ENCODE data around the gene JAM3. TPM values are rescaled to one million over a fixed set of nuclear protein-coding genes. Genes with fewer than 3 reads are reported as not detected.

The JAM3 gene
- total and polyA plus RNA-seq, 10 of the 15 experiments (the other 5 are each of a cell fraction or from before 2014, with no cell fraction given) = 0.04 to 1.1 (median 0.32) TPM; not detected in 1

GRCh38 chr11:134144744-134145143, 75.9 kb downstream of the JAM3 start:
- intact Hi-C loops (cut with micrococcal nuclease; ENCODE audit: unreplicated experiment) (no loop called here), in situ Hi-C loops (cut with MboI) (loop anchor here (5.0 kb wide), 2 partner anchors 92 to 217 kb away; no protein-coding TSS in a partner anchor)
- WGBS (ENCODE audit: insufficient coverage, insufficient replicate concordance, low lambda C conversion rate, missing lambda C conversion rate) = 89% methylated on average over 5 of the region's 5 CpGs
- Histone ChIP-seq H3K4me3 (no peak overlapping the region), H3K4me1 (ENCODE audit: control insufficient read depth, insufficient read depth, low read length) (no peaks in the 10 kb centered on the region), H3K36me3 (ENCODE audit: control insufficient read depth in 2 of 2, insufficient read depth in 2 of 2, low read length in 1 of 2) (peaks cover 0 to 4% of the 10 kb centered on the region in 2 experiments; a peak in 2 of 4 replicates), H3K27me3 (replicated peaks in 1 of 2; ENCODE audit: control insufficient read depth in 2 of 2, insufficient read depth in 2 of 2, low read length in 1 of 2) (no peaks in the 10 kb centered on the region), H4K20me1 (ENCODE audit: control insufficient read depth, insufficient read depth) (no peaks in the 10 kb centered on the region), H2AFZ (ENCODE audit: control insufficient read depth, low read depth, low read length) (no peak overlapping the region), H3K9me3 (replicated peaks; ENCODE audit: control insufficient read depth, insufficient read depth, low read length) (no peaks in the 10 kb centered on the region), H3K4me2 (ENCODE audit: control insufficient read depth, insufficient read depth) (no peak overlapping the region), H3K27ac (ENCODE audit: control insufficient read depth, insufficient read depth) (no peak overlapping the region), H3K79me2 (ENCODE audit: control insufficient read depth, insufficient read depth, low read length) (no peaks in the 10 kb centered on the region), H3K9ac (ENCODE audit: control insufficient read depth, insufficient read depth, low read length) (no peak overlapping the region)
- no peak for DNase-seq (ENCODE audit: low read depth, low spot score)
- ChIA-PET SMC1A (ENCODE audit: uncharacterized antibody, unreplicated experiment) (no interaction called here), POLR2A (no interaction called here), CTCF (no interaction called here), RAD21 (ENCODE audit: unreplicated experiment) (no interaction called here)
- BruUV-seq (replicated peaks) = no TSS peak
- no peak for FAIRE-seq
- no peak for ATAC-seq
- TF ChIP-seq IRF3 (IDR thresholded peaks at IDR 0.05) (no peak), YY1 (IDR thresholded peaks at IDR 0.05; ENCODE audit: low read depth, low read length) (no peak), NFYB (IDR thresholded peaks at IDR 0.05; ENCODE audit: insufficient read depth, low read depth, low read length) (no peak), ZZZ3 (IDR thresholded peaks at IDR 0.05; ENCODE audit: control insufficient read depth, insufficient read length, low read depth) (no peak), BCL3 (IDR thresholded peaks at IDR 0.05; ENCODE audit: borderline replicate concordance, insufficient read depth, low read depth, low read length, poor library complexity, severe bottlenecking) (no peak), KAT2A (conservative IDR thresholded peaks at IDR 0.05; ENCODE audit: control insufficient read depth, low read depth, low read length) (no peak), ZSCAN29 (IDR thresholded peaks at IDR 0.05) (no peak), IKZF2 (IDR thresholded peaks at IDR 0.05) (no peak), RELA (IDR thresholded peaks at IDR 0.05; ENCODE audit: borderline replicate concordance, partially characterized antibody) (no peak), LARP7 (IDR thresholded peaks at IDR 0.05) (no peak), E4F1 (IDR thresholded peaks at IDR 0.05; ENCODE audit: borderline replicate concordance, partially characterized antibody) (no peak), NFYA (IDR thresholded peaks at IDR 0.05; ENCODE audit: borderline replicate concordance, low read depth, low read length) (no peak), BCL11A (IDR thresholded peaks at IDR 0.05; ENCODE audit: low read depth, low read length) (no peak)
- TF ChIP-seq, protein P1, sequence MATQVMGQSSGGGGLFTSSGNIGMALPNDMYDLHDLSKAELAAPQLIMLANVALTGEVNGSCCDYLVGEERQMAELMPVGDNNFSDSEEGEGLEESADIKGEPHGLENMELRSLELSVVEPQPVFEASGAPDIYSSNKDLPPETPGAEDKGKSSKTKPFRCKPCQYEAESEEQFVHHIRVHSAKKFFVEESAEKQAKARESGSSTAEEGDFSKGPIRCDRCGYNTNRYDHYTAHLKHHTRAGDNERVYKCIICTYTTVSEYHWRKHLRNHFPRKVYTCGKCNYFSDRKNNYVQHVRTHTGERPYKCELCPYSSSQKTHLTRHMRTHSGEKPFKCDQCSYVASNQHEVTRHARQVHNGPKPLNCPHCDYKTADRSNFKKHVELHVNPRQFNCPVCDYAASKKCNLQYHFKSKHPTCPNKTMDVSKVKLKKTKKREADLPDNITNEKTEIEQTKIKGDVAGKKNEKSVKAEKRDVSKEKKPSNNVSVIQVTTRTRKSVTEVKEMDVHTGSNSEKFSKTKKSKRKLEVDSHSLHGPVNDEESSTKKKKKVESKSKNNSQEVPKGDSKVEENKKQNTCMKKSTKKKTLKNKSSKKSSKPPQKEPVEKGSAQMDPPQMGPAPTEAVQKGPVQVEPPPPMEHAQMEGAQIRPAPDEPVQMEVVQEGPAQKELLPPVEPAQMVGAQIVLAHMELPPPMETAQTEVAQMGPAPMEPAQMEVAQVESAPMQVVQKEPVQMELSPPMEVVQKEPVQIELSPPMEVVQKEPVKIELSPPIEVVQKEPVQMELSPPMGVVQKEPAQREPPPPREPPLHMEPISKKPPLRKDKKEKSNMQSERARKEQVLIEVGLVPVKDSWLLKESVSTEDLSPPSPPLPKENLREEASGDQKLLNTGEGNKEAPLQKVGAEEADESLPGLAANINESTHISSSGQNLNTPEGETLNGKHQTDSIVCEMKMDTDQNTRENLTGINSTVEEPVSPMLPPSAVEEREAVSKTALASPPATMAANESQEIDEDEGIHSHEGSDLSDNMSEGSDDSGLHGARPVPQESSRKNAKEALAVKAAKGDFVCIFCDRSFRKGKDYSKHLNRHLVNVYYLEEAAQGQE (IDR thresholded peaks at IDR 0.05; ENCODE audit: low read depth, low read length) = no peak

Data from GM12878 (cell line).